ENCODE data around the gene SLC2A13. TPM values are rescaled to one million over a fixed set of nuclear protein-coding genes. Genes with fewer than 3 reads are reported as not detected.

SLC2A13 gene
- total and polyA plus RNA-seq, 4 donors = 1.9 to 20.2 (median 6.9) TPM

- Histone ChIP-seq H3K27me3 (ENCODE audit: control insufficient read depth in 4 of 4, insufficient read depth in 4 of 4, low read length in 3 of 4) (no peaks in the 10 kb centered on the region), H3K4me1 (ENCODE audit: control insufficient read depth in 4 of 4, insufficient read depth in 4 of 4, low read length in 3 of 4) (no peaks in the 10 kb centered on the region), H3K36me3 (ENCODE audit: control insufficient read depth in 4 of 4, insufficient read depth in 3 of 4, low read depth in 1 of 4, low read length in 3 of 4) (no peaks in the 10 kb centered on the region), H3K9me3 (ENCODE audit: control insufficient read depth in 4 of 4, low read length in 3 of 4) (peaks cover 0 to 4% (median 0%) of the 10 kb centered on the region in 4 donors), H3K9ac (ENCODE audit: low read depth in 1 of 2, low read length in 2 of 2) (no peak overlapping the region), H3K4me3 (ENCODE audit: low read depth in 1 of 3, low read length in 3 of 3) (no peak overlapping the region), H3K27ac (ENCODE audit: low read depth in 1 of 2, low read length in 2 of 2) (no peak overlapping the region)
- DNase-seq (ENCODE audit: low spot score) = no peak
- 90% methylated on average over 2 of the region's 2 CpGs for WGBS
- no peak for TF ChIP-seq RAD21 (IDR thresholded peaks at IDR 0.05)
- no peak for TF ChIP-seq GABPA (IDR thresholded peaks at IDR 0.05 in 1 of 2, conservative IDR thresholded peaks at IDR 0.05 in 1 of 2)
- no peak for TF ChIP-seq NR2F2 (IDR thresholded peaks at IDR 0.05)
- TF ChIP-seq, protein P1, sequence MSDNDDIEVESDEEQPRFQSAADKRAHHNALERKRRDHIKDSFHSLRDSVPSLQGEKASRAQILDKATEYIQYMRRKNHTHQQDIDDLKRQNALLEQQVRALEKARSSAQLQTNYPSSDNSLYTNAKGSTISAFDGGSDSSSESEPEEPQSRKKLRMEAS (IDR thresholded peaks at IDR 0.05) = no peak
- TF ChIP-seq JUND (IDR thresholded peaks at IDR 0.05) = no peak
Measured at GRCh38 chr12:39874785-39875184, 231.1 kb downstream of the SLC2A13 start.

DNA sequence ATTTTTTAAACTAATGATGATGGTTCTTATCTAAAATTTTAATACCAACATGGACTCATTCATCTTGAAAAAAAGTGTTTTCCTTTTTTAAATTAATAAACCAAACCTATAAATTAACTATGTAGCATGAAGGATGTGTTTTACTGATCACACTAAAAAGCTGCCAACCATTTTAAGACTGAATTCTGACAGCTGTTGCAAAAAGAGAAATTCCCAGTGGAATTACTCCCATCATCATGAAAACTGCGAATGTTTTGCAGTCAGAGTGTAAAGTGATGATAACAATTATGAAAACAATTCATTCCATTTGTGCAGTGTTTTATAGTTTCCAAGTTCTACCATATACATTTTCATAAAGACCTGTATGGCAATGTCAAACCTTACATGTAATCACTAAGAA, 232.8 kb downstream of the SLC2A13 start:
- H3K4me3 ChIP-seq (ENCODE audit: low read depth in 1 of 3, low read length in 3 of 3) = no peak overlapping the region
- no peaks in the 10 kb centered on the region for H3K4me1 ChIP-seq (ENCODE audit: control insufficient read depth in 4 of 4, insufficient read depth in 4 of 4, low read length in 3 of 4)
- WGBS = 91% methylated on average over 1 of the region's 1 CpG
- DNase-seq (ENCODE audit: low spot score) = no peak
- H3K9me3 ChIP-seq (ENCODE audit: control insufficient read depth in 4 of 4, low read length in 3 of 4) = no peaks in the 10 kb centered on the region
- H3K9ac ChIP-seq (ENCODE audit: low read depth in 1 of 2, low read length in 2 of 2) = no peak overlapping the region
- H3K36me3 ChIP-seq (ENCODE audit: control insufficient read depth in 4 of 4, insufficient read depth in 3 of 4, low read depth in 1 of 4, low read length in 3 of 4) = no peaks in the 10 kb centered on the region
- no peaks in the 10 kb centered on the region for H3K27me3 ChIP-seq (ENCODE audit: control insufficient read depth in 4 of 4, insufficient read depth in 4 of 4, low read length in 3 of 4)
- TF ChIP-seq, protein P2, sequence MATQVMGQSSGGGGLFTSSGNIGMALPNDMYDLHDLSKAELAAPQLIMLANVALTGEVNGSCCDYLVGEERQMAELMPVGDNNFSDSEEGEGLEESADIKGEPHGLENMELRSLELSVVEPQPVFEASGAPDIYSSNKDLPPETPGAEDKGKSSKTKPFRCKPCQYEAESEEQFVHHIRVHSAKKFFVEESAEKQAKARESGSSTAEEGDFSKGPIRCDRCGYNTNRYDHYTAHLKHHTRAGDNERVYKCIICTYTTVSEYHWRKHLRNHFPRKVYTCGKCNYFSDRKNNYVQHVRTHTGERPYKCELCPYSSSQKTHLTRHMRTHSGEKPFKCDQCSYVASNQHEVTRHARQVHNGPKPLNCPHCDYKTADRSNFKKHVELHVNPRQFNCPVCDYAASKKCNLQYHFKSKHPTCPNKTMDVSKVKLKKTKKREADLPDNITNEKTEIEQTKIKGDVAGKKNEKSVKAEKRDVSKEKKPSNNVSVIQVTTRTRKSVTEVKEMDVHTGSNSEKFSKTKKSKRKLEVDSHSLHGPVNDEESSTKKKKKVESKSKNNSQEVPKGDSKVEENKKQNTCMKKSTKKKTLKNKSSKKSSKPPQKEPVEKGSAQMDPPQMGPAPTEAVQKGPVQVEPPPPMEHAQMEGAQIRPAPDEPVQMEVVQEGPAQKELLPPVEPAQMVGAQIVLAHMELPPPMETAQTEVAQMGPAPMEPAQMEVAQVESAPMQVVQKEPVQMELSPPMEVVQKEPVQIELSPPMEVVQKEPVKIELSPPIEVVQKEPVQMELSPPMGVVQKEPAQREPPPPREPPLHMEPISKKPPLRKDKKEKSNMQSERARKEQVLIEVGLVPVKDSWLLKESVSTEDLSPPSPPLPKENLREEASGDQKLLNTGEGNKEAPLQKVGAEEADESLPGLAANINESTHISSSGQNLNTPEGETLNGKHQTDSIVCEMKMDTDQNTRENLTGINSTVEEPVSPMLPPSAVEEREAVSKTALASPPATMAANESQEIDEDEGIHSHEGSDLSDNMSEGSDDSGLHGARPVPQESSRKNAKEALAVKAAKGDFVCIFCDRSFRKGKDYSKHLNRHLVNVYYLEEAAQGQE (IDR thresholded peaks at IDR 0.05) = no peak
- TF ChIP-seq, protein P3, sequence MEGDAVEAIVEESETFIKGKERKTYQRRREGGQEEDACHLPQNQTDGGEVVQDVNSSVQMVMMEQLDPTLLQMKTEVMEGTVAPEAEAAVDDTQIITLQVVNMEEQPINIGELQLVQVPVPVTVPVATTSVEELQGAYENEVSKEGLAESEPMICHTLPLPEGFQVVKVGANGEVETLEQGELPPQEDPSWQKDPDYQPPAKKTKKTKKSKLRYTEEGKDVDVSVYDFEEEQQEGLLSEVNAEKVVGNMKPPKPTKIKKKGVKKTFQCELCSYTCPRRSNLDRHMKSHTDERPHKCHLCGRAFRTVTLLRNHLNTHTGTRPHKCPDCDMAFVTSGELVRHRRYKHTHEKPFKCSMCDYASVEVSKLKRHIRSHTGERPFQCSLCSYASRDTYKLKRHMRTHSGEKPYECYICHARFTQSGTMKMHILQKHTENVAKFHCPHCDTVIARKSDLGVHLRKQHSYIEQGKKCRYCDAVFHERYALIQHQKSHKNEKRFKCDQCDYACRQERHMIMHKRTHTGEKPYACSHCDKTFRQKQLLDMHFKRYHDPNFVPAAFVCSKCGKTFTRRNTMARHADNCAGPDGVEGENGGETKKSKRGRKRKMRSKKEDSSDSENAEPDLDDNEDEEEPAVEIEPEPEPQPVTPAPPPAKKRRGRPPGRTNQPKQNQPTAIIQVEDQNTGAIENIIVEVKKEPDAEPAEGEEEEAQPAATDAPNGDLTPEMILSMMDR (IDR thresholded peaks at IDR 0.05; ENCODE audit: low read depth, low read length, missing input control) = no peak
- TF ChIP-seq HNF4A (conservative IDR thresholded peaks at IDR 0.05) (no peak), EGR1 (IDR thresholded peaks at IDR 0.05; ENCODE audit: low read depth in 2 of 2) (no peak), RAD21 (IDR thresholded peaks at IDR 0.05) (no peak), SP1 (IDR thresholded peaks at IDR 0.05) (no peak), NR2F2 (IDR thresholded peaks at IDR 0.05) (no peak), RXRA (IDR thresholded peaks at IDR 0.05) (no peak), GABPA (IDR thresholded peaks at IDR 0.05 in 1 of 2, conservative IDR thresholded peaks at IDR 0.05 in 1 of 2) (no peak), FOXA2 (IDR thresholded peaks at IDR 0.05) (no peak), TAF1 (conservative IDR thresholded peaks at IDR 0.05) (no peak), ATF3 (IDR thresholded peaks at IDR 0.05) (no peak)
- no peak overlapping the region for H3K27ac ChIP-seq (ENCODE audit: low read depth in 1 of 2, low read length in 2 of 2)
